ENCODE results near the gene POU5F2. TPM values are rescaled to one million over a fixed set of nuclear protein-coding genes. Genes with fewer than 3 reads are reported as not detected.

POU5F2 gene
- total RNA-seq, 2 donors from 2014 or later: 0.35 to 0.52 TPM

DNA sequence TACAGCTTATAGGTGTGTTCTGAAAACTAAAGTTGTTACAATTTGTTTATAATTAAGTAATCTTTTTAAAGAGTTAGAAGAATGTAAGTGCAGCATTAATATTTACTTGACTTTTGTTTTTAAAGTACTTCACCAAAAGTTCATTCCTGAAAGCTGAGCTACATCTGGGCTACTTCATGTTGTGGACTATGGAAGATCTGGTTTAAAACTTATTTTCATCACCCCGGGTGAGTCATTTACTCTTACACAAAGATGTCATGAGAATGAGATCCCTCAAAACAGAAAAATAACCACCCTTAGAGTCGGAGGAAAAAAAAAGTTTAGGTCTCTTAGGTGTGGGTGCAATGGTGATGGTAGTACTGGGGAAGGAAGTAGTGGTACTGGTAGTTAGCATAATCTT lies 5.1 kb downstream of the POU5F2 start:
- H3K9me3 ChIP-seq: no peaks in the 10 kb centered on the region
- no peaks in the 10 kb centered on the region for H3K27me3 ChIP-seq
- no peak overlapping the region for H3K4me3 ChIP-seq
- DNase-seq (ENCODE audit: low spot score): no peak
- TF ChIP-seq CTCF (IDR thresholded peaks at IDR 0.05): no peak
- no peak overlapping the region for H3K27ac ChIP-seq
- no peaks in the 10 kb centered on the region for H3K36me3 ChIP-seq
- H3K4me1 ChIP-seq: no peaks in the 10 kb centered on the region

DNA sequence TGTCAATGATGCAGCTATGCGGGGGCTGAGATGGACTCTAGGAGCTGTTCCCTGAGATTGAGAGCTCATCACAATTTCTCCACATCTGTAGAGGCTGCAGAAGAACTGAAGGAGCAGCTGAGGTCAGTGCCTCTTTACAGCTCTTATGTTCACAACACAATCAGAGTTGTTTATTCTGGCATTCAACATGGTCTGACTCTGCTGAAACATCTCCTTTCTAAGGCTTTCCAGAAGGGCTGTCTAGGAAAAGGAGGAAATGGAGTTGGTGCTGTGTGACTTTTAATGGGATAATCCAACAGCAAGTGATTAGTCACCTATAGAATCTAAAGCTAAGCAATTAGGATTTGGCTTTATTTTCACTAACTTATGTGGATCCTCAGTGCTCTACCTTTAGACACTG lies 6.0 kb downstream of the POU5F2 start:
- no peaks in the 10 kb centered on the region for H3K27me3 ChIP-seq
- TF ChIP-seq CTCF (IDR thresholded peaks at IDR 0.05): no peak
- H3K9me3 ChIP-seq: no peaks in the 10 kb centered on the region
- no peak overlapping the region for H3K27ac ChIP-seq
- no peaks in the 10 kb centered on the region for H3K4me1 ChIP-seq
- H3K4me3 ChIP-seq: no peak overlapping the region
- DNase-seq (ENCODE audit: low spot score): no peak
- H3K36me3 ChIP-seq: no peaks in the 10 kb centered on the region

DNA sequence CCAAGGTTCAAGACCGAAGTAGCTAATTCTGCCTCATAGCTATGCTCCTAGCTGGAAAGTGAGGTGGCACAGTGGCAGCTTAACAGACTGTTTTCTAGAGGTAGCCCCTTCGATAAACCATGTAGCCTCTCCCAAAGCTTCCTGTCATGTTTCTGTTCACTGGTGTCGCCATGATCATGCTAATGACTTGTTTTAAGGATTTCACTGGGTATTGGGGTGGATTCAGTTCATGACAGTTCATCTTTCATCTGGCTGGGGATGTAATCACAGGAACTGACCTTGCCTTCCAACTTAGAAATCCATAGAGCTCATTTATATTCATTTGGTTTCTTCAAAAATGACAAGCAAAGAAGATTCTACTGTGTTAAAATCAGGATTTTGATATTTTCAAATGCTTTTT lies 9.4 kb downstream of the POU5F2 start:
- no peaks in the 10 kb centered on the region for H3K4me1 ChIP-seq
- H3K36me3 ChIP-seq: no peaks in the 10 kb centered on the region
- DNase-seq (ENCODE audit: low spot score): no peak
- H3K27me3 ChIP-seq: no peaks in the 10 kb centered on the region
- H3K9me3 ChIP-seq: no peaks in the 10 kb centered on the region
- no peak overlapping the region for H3K4me3 ChIP-seq
- no peak for TF ChIP-seq CTCF (IDR thresholded peaks at IDR 0.05)
- no peak overlapping the region for H3K27ac ChIP-seq

- Histone ChIP-seq H3K27ac (no peak overlapping the region), H3K4me1 (no peaks in the 10 kb centered on the region), H3K27me3 (no peaks in the 10 kb centered on the region), H3K9me3 (no peaks in the 10 kb centered on the region), H3K4me3 (no peak overlapping the region), H3K36me3 (no peaks in the 10 kb centered on the region)
- TF ChIP-seq CTCF (IDR thresholded peaks at IDR 0.05): no peak
- DNase-seq (ENCODE audit: low spot score): no peak
Measured at GRCh38 chr5:93726595-93726994, 14.8 kb downstream of the POU5F2 start.

DNA sequence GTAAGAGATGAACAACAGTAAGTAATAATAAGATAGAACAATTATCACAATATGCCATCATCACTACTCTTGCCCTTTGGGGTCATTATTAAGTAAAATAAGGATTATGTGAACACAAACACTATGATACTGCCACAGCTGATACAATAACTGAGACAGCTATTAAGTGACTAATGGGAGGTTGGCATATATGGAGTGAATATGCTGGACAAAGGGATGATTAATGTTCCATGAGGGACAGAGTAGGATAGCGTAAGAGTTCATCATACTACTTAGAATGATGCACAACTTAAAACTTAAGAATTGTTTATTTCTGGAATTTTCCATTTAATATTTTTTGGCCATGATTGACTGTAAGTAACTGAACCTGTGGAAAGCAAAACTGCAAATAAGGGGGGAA lies 16.6 kb downstream of the POU5F2 start:
- no peaks in the 10 kb centered on the region for H3K4me1 ChIP-seq
- H3K27me3 ChIP-seq: no peaks in the 10 kb centered on the region
- TF ChIP-seq CTCF (IDR thresholded peaks at IDR 0.05): no peak
- no peak overlapping the region for H3K27ac ChIP-seq
- H3K9me3 ChIP-seq: no peaks in the 10 kb centered on the region
- H3K36me3 ChIP-seq: no peaks in the 10 kb centered on the region
- no peak for DNase-seq (ENCODE audit: low spot score)
- no peak overlapping the region for H3K4me3 ChIP-seq

DNA sequence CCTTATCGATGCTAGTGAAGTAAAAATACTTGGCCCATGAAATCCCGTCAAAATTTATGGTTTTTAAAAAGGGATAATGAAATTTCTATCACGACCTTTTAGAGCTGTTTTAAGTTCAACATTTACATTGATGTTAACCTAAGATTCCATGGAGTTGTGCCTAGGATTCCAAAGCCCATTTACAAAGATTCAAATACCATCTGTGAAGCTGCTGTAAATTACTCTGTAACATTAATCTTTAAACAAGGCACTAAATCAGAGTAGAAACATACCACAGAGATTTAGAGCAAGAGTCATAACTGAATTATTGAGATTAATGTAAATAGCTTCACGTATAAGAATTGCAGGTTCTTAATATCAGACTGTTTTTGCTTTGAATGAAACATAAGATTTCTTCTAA lies 17.7 kb downstream of the POU5F2 start:
- Histone ChIP-seq H3K27ac (no peak overlapping the region), H3K4me3 (no peak overlapping the region), H3K4me1 (no peaks in the 10 kb centered on the region), H3K27me3 (no peaks in the 10 kb centered on the region), H3K36me3 (no peaks in the 10 kb centered on the region), H3K9me3 (no peaks in the 10 kb centered on the region)
- DNase-seq (ENCODE audit: low spot score): no peak
- TF ChIP-seq CTCF (IDR thresholded peaks at IDR 0.05): no peak

Data from right atrium auricular region (tissue), 2 donors.